Neural crest cell (in vitro differentiated cells): Measurements from ENCODE around the gene LIMS2. TPM values are rescaled to one million over a fixed set of nuclear protein-coding genes. Genes with fewer than 3 reads are reported as not detected.
A peak's percentile ranks its signal among the peaks of the same experiment; 100 is the strongest.

ENCODE experiments used
- DNase-seq: peaks from one replicate; pipeline ENCODE4 v3.0.0; 2021; ENCODE audit warnings: low read depth, mixed read lengths, low spot score
- H3K27ac Mint-ChIP-seq: one replicate; pipeline ENCODE4 v1.8.0; 2021; ENCODE audit warnings: mild to moderate bottlenecking, mixed read lengths; ENCODE audit not compliant: unreplicated experiment
- H3K27me3 Mint-ChIP-seq: 2 replicates; pipeline ENCODE4 v1.8.0; 2021; ENCODE audit warnings: low read depth, mild to moderate bottlenecking, mixed read lengths
- H3K36me3 Mint-ChIP-seq: 2 replicates; pipeline ENCODE4 v1.8.0; 2021; ENCODE audit warnings: low read depth, mild to moderate bottlenecking, mixed read lengths
- H3K4me1 Mint-ChIP-seq: 2 replicates; pipeline ENCODE4 v1.8.0; 2021; ENCODE audit warnings: mixed read lengths
- H3K4me3 Mint-ChIP-seq: one replicate; pipeline ENCODE4 v1.8.0; 2021; ENCODE audit warnings: mild to moderate bottlenecking, mixed read lengths
- H3K9me3 Mint-ChIP-seq: 2 replicates; pipeline ENCODE4 v1.8.0; 2021; ENCODE audit warnings: mixed read lengths
- CTCF ChIP-seq: fragments of 200-600 bp; sonication (generic); conservative IDR thresholded peaks from 2 replicates; pipeline ENCODE4 v1.5.0; 2021; ENCODE audit warnings: antibody characterized with exemption, mild to moderate bottlenecking
- total RNA-seq: library from RNA; stranded (reverse); gene quantifications from 2 replicates; pipeline ENCODE4 v1.2.1, GENCODE V29; 2021

LIMS2 gene
- total RNA-seq, 1 donor from 2014 or later: 7.6 TPM

- no peaks in the 10 kb centered on the region for H3K9me3 Mint-ChIP-seq
- no peak overlapping the region for H3K4me3 Mint-ChIP-seq
- H3K27me3 Mint-ChIP-seq: peaks cover 3% of the 10 kb centered on the region
- no peak overlapping the region for H3K27ac Mint-ChIP-seq
- no peak for TF ChIP-seq CTCF
- no peak for DNase-seq
- H3K36me3 Mint-ChIP-seq: no peaks in the 10 kb centered on the region
- H3K4me1 Mint-ChIP-seq: peaks cover 32% of the 10 kb centered on the region
Measured at GRCh38 chr2:127657232-127657595, 18.1 kb downstream of the LIMS2 start.

- no peak overlapping the region for H3K4me3 Mint-ChIP-seq
- H3K9me3 Mint-ChIP-seq: no peaks in the 10 kb centered on the region
- no peak for TF ChIP-seq CTCF
- H3K4me1 Mint-ChIP-seq: peaks cover 32% of the 10 kb centered on the region
- no peaks in the 10 kb centered on the region for H3K36me3 Mint-ChIP-seq
- H3K27me3 Mint-ChIP-seq: peaks cover 3% of the 10 kb centered on the region
- DNase-seq: no peak
- H3K27ac Mint-ChIP-seq: no peak overlapping the region
Measured at GRCh38 chr2:127656569-127657231, 18.6 kb downstream of the LIMS2 start.

GRCh38 chr2:127655209-127656073, 19.9 kb downstream of the LIMS2 start:
- no peaks in the 10 kb centered on the region for H3K36me3 Mint-ChIP-seq
- H3K9me3 Mint-ChIP-seq: no peaks in the 10 kb centered on the region
- TF ChIP-seq CTCF: no peak
- DNase-seq: no peak
- H3K4me1 Mint-ChIP-seq: peaks cover 29% of the 10 kb centered on the region
- H3K27me3 Mint-ChIP-seq: no peaks in the 10 kb centered on the region
- H3K4me3 Mint-ChIP-seq: no peak overlapping the region
- H3K27ac Mint-ChIP-seq: peak overlapping the region; percentile 90

- H3K36me3 Mint-ChIP-seq: no peaks in the 10 kb centered on the region
- no peaks in the 10 kb centered on the region for H3K9me3 Mint-ChIP-seq
- no peak for DNase-seq
- H3K4me1 Mint-ChIP-seq: peaks cover 30% of the 10 kb centered on the region
- no peaks in the 10 kb centered on the region for H3K27me3 Mint-ChIP-seq
- H3K4me3 Mint-ChIP-seq: no peak overlapping the region
- no peak for TF ChIP-seq CTCF
- peak overlapping the region; percentile 90 for H3K27ac Mint-ChIP-seq
Measured at GRCh38 chr2:127654838-127655175, 20.5 kb downstream of the LIMS2 start.

- H3K27ac Mint-ChIP-seq: peak overlapping the region; percentile 90
- no peaks in the 10 kb centered on the region for H3K9me3 Mint-ChIP-seq
- no peaks in the 10 kb centered on the region for H3K36me3 Mint-ChIP-seq
- H3K4me1 Mint-ChIP-seq: peaks cover 35% of the 10 kb centered on the region
- no peaks in the 10 kb centered on the region for H3K27me3 Mint-ChIP-seq
- no peak for TF ChIP-seq CTCF
- DNase-seq: no peak
- H3K4me3 Mint-ChIP-seq: no peak overlapping the region
Measured at GRCh38 chr2:127654084-127654837, 21.1 kb downstream of the LIMS2 start.
